D721Med (cell line): Measurements from ENCODE around the gene MBD2.

Experiments used
- DNase-seq: peaks from one replicate; pipeline ENCODE4 v3.0.0; 2011; ENCODE audit warnings: low spot score; ENCODE audit not compliant: insufficient read length
- FAIRE-seq: peaks from 2 replicates; lab custom pipeline; 2011; peaks lifted over from hg19 to GRCh38; lab: Jason Lieb, UNC
- TF ChIP-seq, protein P1 (sequence below): IDR thresholded peaks from 2 replicates; pipeline ENCODE4 v1.5.1; 2012; ENCODE audit warnings: mild to moderate bottlenecking, control low read depth; ENCODE audit not compliant: insufficient read depth; ENCODE audit errors: missing control alignments

Gene MBD2

DNA sequence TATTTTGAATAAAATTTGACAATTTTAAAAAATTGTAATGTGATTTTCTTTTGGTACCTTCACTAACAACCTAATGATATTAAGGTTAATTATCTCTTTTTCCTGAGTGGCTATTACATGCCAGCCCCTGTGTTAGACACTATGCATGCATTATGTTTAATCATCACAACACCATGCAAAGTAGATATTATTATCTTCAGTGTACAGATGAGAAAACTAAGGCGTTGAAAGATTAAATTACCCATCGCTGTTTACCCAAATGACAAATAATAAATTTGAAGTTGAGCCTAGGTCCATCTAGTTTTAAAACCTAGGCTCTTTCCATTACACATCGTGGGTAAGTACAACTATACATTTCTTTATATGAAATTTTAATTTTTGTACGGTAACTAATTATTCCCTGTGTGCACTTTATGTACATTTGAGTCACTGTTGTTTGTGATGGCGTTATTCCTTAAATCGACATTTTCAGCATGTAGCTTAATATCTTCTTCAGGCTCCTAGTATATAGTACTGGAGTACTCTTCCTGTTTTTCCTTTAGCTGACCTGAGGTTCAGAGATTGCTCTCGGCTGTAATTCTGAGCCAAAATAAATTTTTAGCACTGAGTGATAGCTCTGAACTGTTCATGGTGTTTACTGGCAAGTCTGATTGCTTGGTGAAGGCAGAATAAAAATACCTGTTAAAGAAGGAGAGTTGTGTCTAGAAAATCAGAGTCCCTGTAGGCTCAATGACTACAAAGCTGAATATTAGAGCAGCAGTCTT, 13.9 kb upstream of the MBD2 start:
- FAIRE-seq, result no peak
- DNase-seq, result no peak
- TF ChIP-seq, protein P1, sequence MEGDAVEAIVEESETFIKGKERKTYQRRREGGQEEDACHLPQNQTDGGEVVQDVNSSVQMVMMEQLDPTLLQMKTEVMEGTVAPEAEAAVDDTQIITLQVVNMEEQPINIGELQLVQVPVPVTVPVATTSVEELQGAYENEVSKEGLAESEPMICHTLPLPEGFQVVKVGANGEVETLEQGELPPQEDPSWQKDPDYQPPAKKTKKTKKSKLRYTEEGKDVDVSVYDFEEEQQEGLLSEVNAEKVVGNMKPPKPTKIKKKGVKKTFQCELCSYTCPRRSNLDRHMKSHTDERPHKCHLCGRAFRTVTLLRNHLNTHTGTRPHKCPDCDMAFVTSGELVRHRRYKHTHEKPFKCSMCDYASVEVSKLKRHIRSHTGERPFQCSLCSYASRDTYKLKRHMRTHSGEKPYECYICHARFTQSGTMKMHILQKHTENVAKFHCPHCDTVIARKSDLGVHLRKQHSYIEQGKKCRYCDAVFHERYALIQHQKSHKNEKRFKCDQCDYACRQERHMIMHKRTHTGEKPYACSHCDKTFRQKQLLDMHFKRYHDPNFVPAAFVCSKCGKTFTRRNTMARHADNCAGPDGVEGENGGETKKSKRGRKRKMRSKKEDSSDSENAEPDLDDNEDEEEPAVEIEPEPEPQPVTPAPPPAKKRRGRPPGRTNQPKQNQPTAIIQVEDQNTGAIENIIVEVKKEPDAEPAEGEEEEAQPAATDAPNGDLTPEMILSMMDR, result no peak

DNA sequence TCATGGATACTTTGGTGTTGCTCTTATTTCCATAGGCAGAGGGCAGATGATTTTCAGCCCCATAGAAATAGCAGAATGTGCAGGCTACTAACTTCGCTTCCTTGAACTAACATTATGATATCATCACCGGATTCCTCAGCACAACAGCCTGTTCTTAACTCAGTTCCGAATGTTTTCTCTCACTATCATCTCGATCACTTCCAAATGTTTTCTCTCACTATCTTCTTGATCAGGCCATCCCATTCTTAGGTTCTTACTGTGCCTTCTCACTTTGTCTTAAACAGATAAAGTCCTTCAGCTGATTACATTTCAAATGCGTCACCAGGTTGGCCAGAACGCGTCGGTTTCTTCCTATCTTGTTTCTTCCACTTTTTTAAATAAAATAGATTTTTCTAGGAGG, 11.4 kb upstream of the MBD2 start:
- TF ChIP-seq, protein P1, result no peak
- peak; percentile 97 for FAIRE-seq
- no peak for DNase-seq

DNA sequence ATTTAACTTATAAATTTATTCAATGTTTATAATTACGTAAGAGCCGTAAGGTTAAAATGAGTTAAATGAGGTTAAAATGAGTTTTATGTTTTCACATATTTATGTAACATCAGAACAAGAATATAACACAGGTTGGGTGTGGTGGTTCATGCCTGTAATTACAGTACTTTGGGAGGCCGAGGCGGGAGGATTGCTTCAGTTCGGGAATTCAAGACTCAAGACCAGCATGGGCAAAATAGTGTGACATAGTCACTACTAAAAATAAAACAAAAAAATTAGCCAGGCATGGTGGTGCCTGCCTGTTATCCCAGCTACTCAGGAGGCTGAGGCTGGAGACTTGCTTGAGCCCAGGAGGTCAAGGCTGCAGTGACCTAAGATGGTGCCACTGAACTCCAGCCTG, 9.3 kb upstream of the MBD2 start:
- TF ChIP-seq, protein P1, result no peak
- DNase-seq, result no peak
- peak; percentile 25 for FAIRE-seq

DNA sequence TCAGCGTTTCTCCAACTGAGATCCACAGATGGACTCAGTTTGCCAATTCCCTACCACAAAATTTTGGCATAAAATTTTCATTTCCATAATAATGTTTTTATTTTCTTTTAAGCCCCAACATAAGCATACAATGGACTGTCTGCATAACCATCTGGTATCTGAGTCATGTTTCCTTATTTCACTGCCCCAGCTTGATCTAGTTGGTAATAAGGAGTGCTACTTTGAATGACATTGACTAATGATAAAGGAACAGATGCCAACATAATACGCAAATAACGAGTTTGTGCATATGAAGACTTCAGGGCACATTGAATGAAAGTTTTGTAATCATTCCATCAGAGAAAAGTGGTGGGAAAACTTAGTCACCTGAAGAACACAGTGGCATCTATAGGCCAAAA, 8.8 kb upstream of the MBD2 start:
- TF ChIP-seq, protein P1, result no peak
- no peak for DNase-seq
- FAIRE-seq, result no peak

DNA sequence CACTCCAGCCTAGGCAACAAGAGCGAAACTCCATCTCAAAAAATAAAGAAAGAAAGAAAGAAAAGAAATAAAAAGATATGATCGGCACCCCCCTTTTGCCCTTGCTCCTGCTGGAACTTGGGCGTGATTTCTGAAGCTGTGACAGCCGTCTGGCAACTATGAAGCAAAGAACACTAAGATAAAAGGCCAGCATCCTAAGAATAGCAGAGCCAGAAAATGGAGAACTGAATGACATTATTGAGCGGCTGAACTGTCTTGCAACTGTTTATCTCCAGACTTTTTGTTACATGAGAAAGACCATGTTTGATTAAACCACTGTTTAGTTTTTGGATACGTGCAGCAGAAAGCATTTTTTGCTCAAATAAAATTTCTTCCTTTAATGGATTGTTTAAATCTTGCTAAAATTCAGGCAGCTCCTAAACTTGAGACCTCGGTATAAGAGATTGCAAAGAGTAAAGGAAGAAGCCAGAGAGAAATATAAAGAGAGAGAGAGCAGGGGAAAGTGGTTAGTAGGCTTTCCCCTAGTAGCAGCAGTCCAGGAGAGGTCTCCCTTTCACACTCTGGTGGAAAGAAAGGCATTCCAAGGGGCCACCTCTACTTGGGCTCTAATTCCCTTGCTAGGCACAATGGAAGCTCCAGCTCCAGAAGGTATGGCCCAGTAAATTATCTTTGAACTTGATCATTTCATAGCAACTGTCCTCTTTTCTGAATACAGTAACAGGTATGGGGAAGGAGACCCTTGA, 8.2 kb upstream of the MBD2 start:
- TF ChIP-seq, protein P1, result no peak
- DNase-seq, result no peak
- FAIRE-seq, result peak; percentile 95

DNA sequence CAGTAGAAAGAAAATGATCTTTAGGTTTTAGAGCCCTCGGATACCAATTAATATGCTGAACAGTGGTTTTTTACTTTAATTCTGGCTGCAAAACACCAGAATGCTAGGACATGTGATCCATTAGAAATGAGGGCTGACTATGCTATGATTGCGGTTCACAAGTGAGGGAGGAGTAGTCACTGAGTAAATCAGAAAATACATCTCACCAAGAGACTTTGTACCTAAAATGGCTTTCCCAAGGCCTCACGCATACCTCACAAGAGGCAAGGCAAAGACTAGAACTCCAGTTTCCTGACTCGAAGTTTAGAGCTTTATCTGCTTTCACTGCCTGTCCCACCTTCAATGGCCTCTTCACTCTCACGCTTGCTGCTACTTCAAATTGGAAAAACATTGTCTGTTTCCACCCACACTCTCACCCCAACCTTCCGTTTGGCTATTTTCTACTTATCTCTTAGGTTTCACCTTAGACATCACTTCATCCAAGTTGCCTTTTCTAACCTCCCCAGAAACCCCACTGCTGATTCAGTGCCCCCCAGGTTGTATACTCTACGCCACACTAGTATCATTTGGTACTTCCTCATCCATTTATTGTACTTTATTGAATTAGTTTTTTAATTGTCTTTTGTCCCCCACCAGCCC, 5.1 kb upstream of the MBD2 start:
- TF ChIP-seq, protein P1, result no peak
- DNase-seq (no peak), FAIRE-seq (peak; percentile 94)

DNA sequence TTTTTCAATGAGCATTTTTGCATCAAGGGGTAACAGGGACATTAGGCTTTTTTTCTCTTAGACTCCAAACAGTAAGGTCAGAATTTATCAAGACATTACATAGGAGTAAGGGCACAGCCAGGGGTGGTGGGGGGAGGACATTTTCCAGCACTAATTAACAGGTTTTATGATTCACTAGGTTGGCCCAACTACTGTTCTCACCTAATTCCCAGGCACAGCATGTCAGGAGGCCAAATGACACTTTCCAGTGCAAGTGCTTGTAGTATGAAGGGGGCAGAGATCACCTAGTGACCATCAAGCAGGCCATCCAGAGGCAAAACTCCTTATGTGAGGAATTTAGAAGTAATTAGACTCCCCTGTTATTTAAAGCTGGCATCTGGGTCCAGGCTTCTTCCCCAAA, 3.9 kb upstream of the MBD2 start:
- TF ChIP-seq, protein P1, result no peak
- DNase-seq (no peak), FAIRE-seq (no peak)
